ENCODE results near the gene FGFBP1.

The FGFBP1 gene

DNA sequence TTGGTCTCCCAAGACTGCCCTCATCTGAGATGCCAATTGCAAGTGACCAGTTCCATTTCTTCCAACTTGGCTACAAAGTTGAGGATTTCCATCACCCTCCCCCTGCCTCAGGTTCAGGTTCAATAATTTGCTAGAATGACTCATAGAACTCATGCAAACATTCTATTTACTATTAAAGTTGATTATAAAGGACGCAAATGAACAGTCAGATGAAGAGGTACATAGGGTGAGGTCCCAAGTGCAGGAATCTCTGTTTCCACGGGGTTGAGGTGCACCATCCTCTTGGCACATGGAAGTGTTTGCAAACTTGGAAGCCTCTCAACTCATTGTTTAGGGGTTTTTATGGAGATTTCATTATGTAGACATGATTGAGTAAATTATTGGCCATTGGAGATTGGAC is 41.0 kb downstream of the FGFBP1 start:
- TF ChIP-seq, protein P1, sequence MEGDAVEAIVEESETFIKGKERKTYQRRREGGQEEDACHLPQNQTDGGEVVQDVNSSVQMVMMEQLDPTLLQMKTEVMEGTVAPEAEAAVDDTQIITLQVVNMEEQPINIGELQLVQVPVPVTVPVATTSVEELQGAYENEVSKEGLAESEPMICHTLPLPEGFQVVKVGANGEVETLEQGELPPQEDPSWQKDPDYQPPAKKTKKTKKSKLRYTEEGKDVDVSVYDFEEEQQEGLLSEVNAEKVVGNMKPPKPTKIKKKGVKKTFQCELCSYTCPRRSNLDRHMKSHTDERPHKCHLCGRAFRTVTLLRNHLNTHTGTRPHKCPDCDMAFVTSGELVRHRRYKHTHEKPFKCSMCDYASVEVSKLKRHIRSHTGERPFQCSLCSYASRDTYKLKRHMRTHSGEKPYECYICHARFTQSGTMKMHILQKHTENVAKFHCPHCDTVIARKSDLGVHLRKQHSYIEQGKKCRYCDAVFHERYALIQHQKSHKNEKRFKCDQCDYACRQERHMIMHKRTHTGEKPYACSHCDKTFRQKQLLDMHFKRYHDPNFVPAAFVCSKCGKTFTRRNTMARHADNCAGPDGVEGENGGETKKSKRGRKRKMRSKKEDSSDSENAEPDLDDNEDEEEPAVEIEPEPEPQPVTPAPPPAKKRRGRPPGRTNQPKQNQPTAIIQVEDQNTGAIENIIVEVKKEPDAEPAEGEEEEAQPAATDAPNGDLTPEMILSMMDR (IDR thresholded peaks at IDR 0.05; ENCODE audit: low read length, missing control alignments) = no peak
- H3K4me3 ChIP-seq (replicated peaks; ENCODE audit: low read depth, low read length) = no peak overlapping the region
- DNase-seq (ENCODE audit: low read depth) = no peak

DNA sequence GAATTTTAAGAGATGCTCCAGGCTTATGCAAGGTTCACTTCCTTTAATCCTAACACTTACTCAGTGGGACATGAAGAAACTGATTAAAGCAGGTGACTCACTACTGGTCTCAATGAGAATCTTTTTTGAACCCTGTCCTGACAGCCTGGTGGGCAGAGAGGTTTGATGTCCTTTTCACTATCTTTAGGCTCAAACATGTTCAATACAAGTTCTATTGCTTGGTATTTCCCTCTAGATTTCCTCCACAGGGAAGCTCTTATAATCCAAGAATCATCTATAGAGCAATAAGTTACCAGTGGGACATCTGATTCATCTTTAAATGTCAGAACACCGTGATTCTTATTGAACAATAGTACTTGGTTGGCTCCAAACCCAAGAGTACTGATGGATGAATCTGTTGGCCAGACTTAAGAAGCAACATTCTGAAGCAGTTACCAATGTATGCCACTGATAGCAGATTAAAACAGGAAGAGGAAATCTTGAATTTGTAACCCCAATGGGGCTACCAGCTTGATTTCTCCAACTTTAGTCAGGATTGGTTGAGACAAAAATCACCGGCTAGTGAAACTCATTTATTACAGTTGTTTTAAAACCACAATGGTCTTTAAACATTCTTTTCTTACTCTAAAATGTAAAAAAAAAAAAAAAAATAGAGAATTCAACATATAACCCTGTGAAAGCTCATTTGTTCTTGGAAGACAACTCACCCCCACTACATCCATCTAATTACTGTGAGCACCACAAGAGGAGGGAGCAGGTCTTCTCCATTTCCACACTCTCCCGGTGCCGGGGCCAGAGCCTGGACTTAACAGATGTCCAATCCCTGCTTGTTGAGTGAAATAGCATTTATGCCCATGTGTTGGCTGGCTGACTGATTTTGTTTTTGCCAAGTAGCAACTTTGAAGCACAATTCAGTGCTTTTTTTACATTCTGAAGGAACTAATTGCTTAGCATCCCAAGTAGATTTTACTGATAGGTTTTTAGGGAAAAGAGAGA is 43.3 kb downstream of the FGFBP1 start:
- DNase-seq (ENCODE audit: low read depth) = peak; percentile 17
- TF ChIP-seq, protein P1 (IDR thresholded peaks at IDR 0.05; ENCODE audit: low read length, missing control alignments) = no peak
- H3K4me3 ChIP-seq (replicated peaks; ENCODE audit: low read depth, low read length) = no peak overlapping the region

DNA sequence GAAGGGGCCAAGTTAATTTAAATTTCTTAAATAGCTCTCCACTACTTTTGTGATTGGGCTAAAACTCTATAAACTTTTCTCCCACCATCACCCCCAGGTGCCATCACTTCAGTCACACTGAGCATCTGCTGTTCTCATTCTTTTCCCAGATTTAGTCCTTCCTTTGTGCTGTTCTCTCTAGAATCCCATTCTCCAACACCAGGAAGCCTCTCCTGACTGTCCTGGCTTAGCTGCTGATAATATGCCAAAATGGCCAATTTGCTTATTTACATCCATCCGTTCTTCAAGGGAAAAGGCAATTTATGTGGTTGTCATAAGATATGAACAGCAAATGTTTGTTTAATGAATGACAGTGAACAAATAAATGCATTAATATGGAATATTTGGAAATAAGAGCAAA is 44.1 kb downstream of the FGFBP1 start:
- TF ChIP-seq, protein P1 (IDR thresholded peaks at IDR 0.05; ENCODE audit: low read length, missing control alignments) = no peak
- H3K4me3 ChIP-seq (replicated peaks; ENCODE audit: low read depth, low read length) = no peak overlapping the region
- DNase-seq (ENCODE audit: low read depth) = no peak

DNA sequence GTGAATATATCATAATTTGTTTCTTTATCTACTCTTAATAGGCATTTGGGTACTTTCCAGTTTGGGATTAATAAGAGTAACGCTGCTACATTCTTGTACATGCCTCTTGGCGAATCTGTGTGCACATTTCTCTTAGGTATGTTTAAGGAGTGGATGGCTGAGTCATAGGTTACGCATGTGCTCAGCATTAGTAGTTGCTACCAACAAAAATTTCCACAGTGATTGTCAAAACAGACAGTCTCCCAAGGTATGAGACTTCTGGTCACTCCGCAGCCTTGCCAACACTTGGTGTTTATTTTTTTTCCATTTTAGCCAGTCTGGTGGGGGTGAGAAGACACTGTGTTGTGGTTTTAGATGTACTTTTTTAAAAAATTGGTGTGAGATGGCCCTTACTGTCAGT is 44.6 kb downstream of the FGFBP1 start:
- no peak overlapping the region for H3K4me3 ChIP-seq (replicated peaks; ENCODE audit: low read depth, low read length)
- TF ChIP-seq, protein P1 (IDR thresholded peaks at IDR 0.05; ENCODE audit: low read length, missing control alignments) = no peak
- DNase-seq (ENCODE audit: low read depth) = peak; percentile 98

DNA sequence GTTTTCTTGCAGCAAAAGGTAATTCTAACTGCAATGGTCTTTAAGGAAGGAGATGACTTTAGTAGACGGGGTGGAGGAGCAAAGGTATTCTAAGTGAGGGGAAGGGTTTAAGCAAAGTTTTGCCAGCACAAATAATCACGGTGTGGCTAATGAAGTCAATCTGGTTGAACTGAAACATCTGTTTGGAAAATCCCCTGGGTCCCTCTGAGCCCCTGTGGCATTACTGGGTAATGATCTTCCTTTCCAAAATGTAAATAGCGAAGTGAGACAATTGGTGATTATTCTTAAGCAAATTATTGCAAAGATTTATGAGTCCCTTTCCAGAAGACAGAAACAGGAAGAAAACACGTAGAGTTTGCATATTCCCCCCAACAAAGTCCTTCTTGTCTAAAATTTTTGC is 47.2 kb downstream of the FGFBP1 start:
- TF ChIP-seq, protein P1 (IDR thresholded peaks at IDR 0.05; ENCODE audit: low read length, missing control alignments) = no peak
- no peak for DNase-seq (ENCODE audit: low read depth)
- no peak overlapping the region for H3K4me3 ChIP-seq (replicated peaks; ENCODE audit: low read depth, low read length)

DNA sequence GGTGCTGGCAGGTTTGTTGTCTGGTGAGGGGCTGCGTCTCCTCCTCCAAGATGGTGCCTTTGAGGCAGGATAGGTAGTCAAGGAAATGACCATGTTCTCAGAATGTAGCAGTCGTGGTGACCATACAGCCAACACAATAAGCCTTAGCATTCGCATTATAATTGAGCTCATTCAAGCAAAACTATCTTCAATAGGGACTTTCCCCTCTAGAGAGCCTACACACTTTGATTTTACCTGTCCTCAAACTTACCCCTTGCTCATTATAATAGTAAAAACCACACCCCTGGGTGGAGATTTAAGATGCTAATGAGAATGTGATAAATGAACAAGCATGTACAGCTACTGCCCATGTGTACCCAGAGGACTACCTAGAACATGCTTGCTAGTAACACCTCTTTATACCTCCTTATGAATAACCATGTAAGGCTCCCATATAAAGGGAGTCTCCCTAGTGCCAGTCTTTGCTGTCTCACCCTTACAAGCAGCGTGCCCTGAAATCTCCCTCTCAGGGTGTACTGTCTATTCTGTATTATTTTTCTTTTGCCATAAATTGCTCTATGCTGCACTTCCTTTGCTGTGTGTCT is 48.2 kb downstream of the FGFBP1 start:
- no peak overlapping the region for H3K4me3 ChIP-seq (replicated peaks; ENCODE audit: low read depth, low read length)
- TF ChIP-seq, protein P1 (IDR thresholded peaks at IDR 0.05; ENCODE audit: low read length, missing control alignments) = no peak
- DNase-seq (ENCODE audit: low read depth) = no peak

Data from fibroblast of pulmonary artery (primary cell).